GM20000 (cell line): Measurements from ENCODE around the gene SINHCAF.

Experiments
- DNase-seq: peaks from one replicate; pipeline ENCODE4 v3.0.0; 2012; ENCODE audit warnings: low spot score
- CTCF ChIP-seq: IDR thresholded peaks from 2 replicates; pipeline ENCODE4 v1.5.1; 2012; ENCODE audit warnings: mild to moderate bottlenecking, control low read depth; ENCODE audit errors: extremely low read depth, missing control alignments

SINHCAF gene

GRCh38 chr12:31234955-31235867 lies 90.7 kb downstream of the SINHCAF start:
- TF ChIP-seq CTCF: no peak
- DNase-seq: no peak

- DNase-seq: no peak
Measured at GRCh38 chr12:31234053-31234840, 91.7 kb downstream of the SINHCAF start.

GRCh38 chr12:31233061-31233730 lies 92.8 kb downstream of the SINHCAF start:
- DNase-seq: no peak
- TF ChIP-seq CTCF: no peak

More at GRCh38 chr12:31234053-31234840, 91.7 kb downstream of the SINHCAF start:
- TF ChIP-seq CTCF: no peak

- DNase-seq: no peak
- TF ChIP-seq CTCF: no peak
Measured at GRCh38 chr12:31232361-31232965, 93.5 kb downstream of the SINHCAF start.

GRCh38 chr12:31231611-31232360 lies 94.2 kb downstream of the SINHCAF start:
- TF ChIP-seq CTCF: no peak
- no peak for DNase-seq
